ENCODE results near the gene AGBL4.

DNA sequence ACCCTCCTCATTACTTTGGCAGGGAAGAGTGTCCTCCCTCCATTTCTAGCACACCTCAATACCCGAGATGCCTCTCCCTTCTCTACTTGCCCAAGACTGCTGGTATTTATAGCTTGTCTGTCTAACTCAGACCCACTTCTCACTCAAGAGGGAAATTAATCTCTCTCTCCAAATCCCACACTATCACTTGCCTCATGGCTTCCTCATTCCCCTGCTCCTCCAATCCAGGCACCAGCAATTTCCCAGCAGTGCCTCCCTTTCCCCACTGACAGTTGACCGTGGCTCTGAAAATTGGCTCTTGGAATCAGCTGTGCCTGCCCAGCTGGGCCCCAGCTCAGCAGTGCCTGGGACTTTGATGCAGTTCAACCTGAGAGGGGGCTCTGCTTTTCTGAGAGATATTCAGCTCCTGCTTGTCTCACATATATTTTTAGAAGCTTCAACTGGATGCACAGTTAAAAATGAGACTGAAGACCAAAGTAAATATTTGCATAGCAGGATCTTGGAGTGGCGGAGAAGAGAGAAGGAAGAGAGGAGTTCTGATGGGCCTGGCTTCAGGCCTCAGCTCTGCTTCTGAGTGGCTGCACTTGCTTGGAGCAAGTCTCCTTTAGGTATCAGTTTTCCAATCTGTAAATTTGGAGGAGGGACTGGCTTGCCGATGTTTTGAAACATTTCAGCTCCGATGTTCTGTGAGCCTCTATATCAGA is 1470.7 kb downstream of the AGBL4 start:
- TF ChIP-seq EZH2 (IDR thresholded peaks at IDR 0.05; ENCODE audit: low read length, unreplicated experiment) (no peak), EZH2phosphoT487 (IDR thresholded peaks at IDR 0.05; ENCODE audit: borderline replicate concordance, low read length) (no peak)
- TF ChIP-seq, protein P1, sequence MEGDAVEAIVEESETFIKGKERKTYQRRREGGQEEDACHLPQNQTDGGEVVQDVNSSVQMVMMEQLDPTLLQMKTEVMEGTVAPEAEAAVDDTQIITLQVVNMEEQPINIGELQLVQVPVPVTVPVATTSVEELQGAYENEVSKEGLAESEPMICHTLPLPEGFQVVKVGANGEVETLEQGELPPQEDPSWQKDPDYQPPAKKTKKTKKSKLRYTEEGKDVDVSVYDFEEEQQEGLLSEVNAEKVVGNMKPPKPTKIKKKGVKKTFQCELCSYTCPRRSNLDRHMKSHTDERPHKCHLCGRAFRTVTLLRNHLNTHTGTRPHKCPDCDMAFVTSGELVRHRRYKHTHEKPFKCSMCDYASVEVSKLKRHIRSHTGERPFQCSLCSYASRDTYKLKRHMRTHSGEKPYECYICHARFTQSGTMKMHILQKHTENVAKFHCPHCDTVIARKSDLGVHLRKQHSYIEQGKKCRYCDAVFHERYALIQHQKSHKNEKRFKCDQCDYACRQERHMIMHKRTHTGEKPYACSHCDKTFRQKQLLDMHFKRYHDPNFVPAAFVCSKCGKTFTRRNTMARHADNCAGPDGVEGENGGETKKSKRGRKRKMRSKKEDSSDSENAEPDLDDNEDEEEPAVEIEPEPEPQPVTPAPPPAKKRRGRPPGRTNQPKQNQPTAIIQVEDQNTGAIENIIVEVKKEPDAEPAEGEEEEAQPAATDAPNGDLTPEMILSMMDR (conservative IDR thresholded peaks at IDR 0.05; ENCODE audit: low read depth, low read length): no peak
